GM23338 (cell line): ENCODE results near the gene GP1BB. TPM values are rescaled to one million over a fixed set of nuclear protein-coding genes. Genes with fewer than 3 reads are reported as not detected.

Experiments
- ATAC-seq: fragments of 200-7000 bp; cut with Tn5 transposase; 3 replicates; pipeline ENCODE4 v1.9.1; 2020
- DNase-seq: peaks from one replicate; pipeline ENCODE4 v3.0.0-alpha.2; 2015; ENCODE audit warnings: low spot score
- H2AFZ ChIP-seq: fragments of 200-600 bp; sonication (generic); 2 replicates; pipeline ENCODE4 v1.8.0; 2016; ENCODE audit warnings: antibody characterized with exemption, mild to moderate bottlenecking, moderate library complexity
- H3F3A ChIP-seq: fragments of 200-600 bp; sonication (generic); replicated peaks from 2 replicates; pipeline ENCODE4 v1.8.0; 2017; ENCODE audit warnings: antibody characterized with exemption, mixed run types, low read depth
- H3K27ac ChIP-seq: fragments of 200-600 bp; sonication (generic); 2 replicates; pipeline ENCODE4 v1.6.1; 2016; ENCODE audit warnings: low read depth
- H3K27me3 ChIP-seq: fragments of 200-600 bp; sonication (generic); 2 replicates; pipeline ENCODE4 v1.8.0; 2016; ENCODE audit warnings: mild to moderate bottlenecking, mixed run types, moderate library complexity; ENCODE audit not compliant: insufficient read depth
- H3K36me3 ChIP-seq: fragments of 200-600 bp; sonication (generic); 2 replicates; pipeline ENCODE4 v1.8.0; 2016; ENCODE audit warnings: mild to moderate bottlenecking; ENCODE audit not compliant: insufficient read depth
- H3K4me1 ChIP-seq: fragments of 200-600 bp; sonication (generic); 2 replicates; pipeline ENCODE4 v1.8.0; 2016; ENCODE audit warnings: mild to moderate bottlenecking, moderate library complexity; ENCODE audit not compliant: insufficient read depth
- H3K4me2 ChIP-seq: fragments of 200-600 bp; sonication (generic); 2 replicates; pipeline ENCODE4 v1.7.1; 2017; ENCODE audit warnings: mixed run types
- H3K4me3 ChIP-seq: fragments of 200-600 bp; sonication (generic); 2 replicates; pipeline ENCODE4 v1.6.1; 2016; ENCODE audit warnings: mixed run types
- H3K79me2 ChIP-seq: fragments of 200-600 bp; sonication (generic); replicated peaks from 2 replicates; pipeline ENCODE4 v1.8.0; 2017; ENCODE audit warnings: mild to moderate bottlenecking; ENCODE audit not compliant: insufficient read depth
- H3K9me2 ChIP-seq: fragments of 200-600 bp; sonication (generic); 2 replicates; pipeline ENCODE4 v1.8.0; 2017; ENCODE audit not compliant: insufficient read depth
- H4K20me1 ChIP-seq: fragments of 200-600 bp; sonication (generic); replicated peaks from 2 replicates; pipeline ENCODE4 v1.8.0; 2017; ENCODE audit warnings: mild to moderate bottlenecking; ENCODE audit not compliant: insufficient read depth
- H3K27ac Mint-ChIP-seq: 2 replicates; pipeline ENCODE4 v1.8.0; 2020; ENCODE audit warnings: inconsistent platforms, mild to moderate bottlenecking, moderate library complexity, mixed read lengths
- H3K27me3 Mint-ChIP-seq: 3 replicates; pipeline ENCODE4 v1.8.0; 2022; ENCODE audit warnings: low read depth, mild to moderate bottlenecking, moderate library complexity, mixed read lengths, inconsistent platforms; ENCODE audit not compliant: insufficient read depth, poor library complexity
- H3K36me3 Mint-ChIP-seq: 3 replicates; pipeline ENCODE4 v1.8.0; 2021; ENCODE audit warnings: low read depth, mild to moderate bottlenecking, inconsistent platforms, moderate library complexity, mixed read lengths
- H3K4me1 Mint-ChIP-seq: 3 replicates; pipeline ENCODE4 v1.8.0; 2020; ENCODE audit warnings: mild to moderate bottlenecking, inconsistent platforms, mixed read lengths
- H3K4me3 Mint-ChIP-seq: 3 replicates; pipeline ENCODE4 v1.8.0; 2021; ENCODE audit warnings: moderate library complexity, mild to moderate bottlenecking, inconsistent platforms, mixed read lengths
- H3K9me3 Mint-ChIP-seq: 3 replicates; pipeline ENCODE4 v1.8.0; 2020; ENCODE audit warnings: moderate library complexity, mild to moderate bottlenecking, inconsistent platforms, mixed read lengths
- CREB1 ChIP-seq: fragments of 250-450 bp; sonication (Bioruptor Pico); IDR thresholded peaks from 2 replicates; pipeline ENCODE4 v1.5.0; 2020; ENCODE audit warnings: low read depth, mild to moderate bottlenecking, moderate library complexity
- EZH2 ChIP-seq: fragments of 200-600 bp; sonication (generic); IDR thresholded peaks from one replicate; pipeline ENCODE4 v1.8.0; 2017; ENCODE audit warnings: antibody characterized with exemption, mild to moderate bottlenecking, low read depth; ENCODE audit not compliant: unreplicated experiment
- EZH2phosphoT487 ChIP-seq: fragments of 200-600 bp; sonication (generic); IDR thresholded peaks from one replicate; pipeline ENCODE4 v1.8.1; 2018; ENCODE audit warnings: antibody characterized with exemption; ENCODE audit not compliant: unreplicated experiment
- JUNB ChIP-seq: IDR thresholded peaks from one replicate; pipeline ENCODE4 v1.6.1; 2016; ENCODE audit warnings: antibody characterized with exemption; ENCODE audit not compliant: unreplicated experiment
- NANOG ChIP-seq: IDR thresholded peaks from 2 replicates; pipeline ENCODE4 v1.6.1; 2016; ENCODE audit warnings: antibody characterized with exemption, borderline replicate concordance
- POLR2AphosphoS5 ChIP-seq: IDR thresholded peaks from 2 replicates; pipeline ENCODE4 v1.6.1; 2016; ENCODE audit warnings: antibody characterized with exemption, low read depth
- STAT1 ChIP-seq: IDR thresholded peaks from one replicate; pipeline ENCODE4 v1.6.1; 2016; ENCODE audit warnings: antibody characterized with exemption; ENCODE audit not compliant: unreplicated experiment
- ZNF114 ChIP-seq: fragments of 250-450 bp; sonication (Bioruptor Pico); IDR thresholded peaks from 2 replicates; pipeline ENCODE4 v1.5.0; 2020; ENCODE audit warnings: mild to moderate bottlenecking, moderate library complexity
- ZNF331 ChIP-seq: fragments of 250-450 bp; sonication (Bioruptor Pico); IDR thresholded peaks from 2 replicates; pipeline ENCODE4 v1.5.0; 2020; ENCODE audit warnings: low read depth, mild to moderate bottlenecking, moderate library complexity
- polyA plus RNA-seq: library from polyadenylated mRNA; unstranded; fragments of >200 nt; fragmentation: Nextera tagmentation; extraction: Ambion mirVana; gene quantifications from 2 replicates; pipeline ENCODE4 v1.2.1, GENCODE V29; 2016
- total RNA-seq: library from RNA; depleted of rRNA; stranded (reverse); fragments of >200 nt; shearing (Covaris generic); gene quantifications from 2 replicates; pipeline ENCODE4 v1.2.3, GENCODE V29; 2014
- TF ChIP-seq, protein P1 (sequence below): IDR thresholded peaks from one replicate; pipeline ENCODE4 v1.6.1; 2018; ENCODE audit warnings: antibody characterized with exemption; ENCODE audit not compliant: unreplicated experiment
- TF ChIP-seq, protein P2 (sequence below), 2 experiments: fragments of 200-600 bp in 1 of 2; sonication (generic) in 1 of 2; conservative IDR thresholded peaks; 2 replicates each; pipeline versions ENCODE4 v1.5.1 to v1.6.1; 2016 to 2017; ENCODE audit warnings: antibody characterized with exemption in 2 of 2, low read depth in 2 of 2, mild to moderate bottlenecking in 2 of 2, moderate library complexity in 1 of 2
- TF ChIP-seq, protein P3 (sequence below): fragments of 250-450 bp; sonication (Bioruptor Pico); IDR thresholded peaks from 2 replicates; pipeline ENCODE4 v1.5.0; 2020; ENCODE audit warnings: mild to moderate bottlenecking, moderate library complexity
- TF ChIP-seq, protein P4 (sequence below): IDR thresholded peaks from 2 replicates; pipeline ENCODE4 v1.6.1; 2016; ENCODE audit warnings: antibody characterized with exemption

Gene GP1BB
- total and polyA plus RNA-seq, 2 experiments from 2014 or later, result 0.53 to 1.3 TPM

DNA sequence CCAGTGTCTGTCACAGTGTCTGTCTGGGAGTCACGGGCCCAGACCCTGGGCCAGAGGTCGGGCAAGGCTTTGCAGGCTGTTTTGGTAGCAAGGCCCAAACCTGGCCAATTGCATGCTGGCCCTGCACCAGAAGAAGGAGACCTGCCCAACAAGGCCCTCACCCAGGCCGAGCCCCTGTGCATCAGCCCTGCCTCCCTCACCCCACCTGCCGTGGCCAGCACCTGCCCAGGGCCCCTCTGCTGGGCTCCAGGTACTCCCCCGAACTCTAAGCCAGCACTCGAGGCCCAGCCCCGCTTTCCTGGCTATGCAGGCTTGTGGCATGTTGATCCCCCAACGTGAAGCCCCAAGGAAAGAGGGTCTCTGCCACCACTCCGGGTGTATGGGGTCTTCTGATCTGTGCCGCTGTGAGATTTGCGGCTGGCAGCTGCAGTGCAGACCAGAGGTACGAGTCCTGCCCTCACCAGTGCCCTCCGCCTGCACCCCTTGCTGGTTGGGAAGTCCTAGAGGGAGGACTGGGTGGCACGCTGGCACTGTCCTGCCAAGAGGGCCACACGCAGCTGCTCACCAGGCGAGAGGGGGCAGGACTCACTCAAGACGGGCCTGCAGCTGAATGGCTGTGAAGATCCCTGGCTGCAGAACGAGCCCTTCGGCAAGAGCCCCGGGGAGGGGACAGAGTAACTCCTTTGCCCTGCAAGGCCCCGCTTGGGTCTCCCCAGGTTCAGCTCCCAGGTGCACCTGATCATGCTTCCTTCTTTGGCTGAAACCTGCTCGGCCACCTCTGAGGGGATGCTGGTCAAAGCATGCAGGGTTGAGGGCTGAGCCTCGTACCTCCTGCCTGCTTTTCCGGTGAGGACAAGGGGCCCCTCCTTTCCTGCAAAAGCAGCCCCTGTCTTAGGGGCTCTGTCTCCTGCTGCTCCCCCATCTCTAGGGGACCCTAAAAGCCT, 15.7 kb upstream of the GP1BB start:
- Histone ChIP-seq H3K4me2 (no peak overlapping the region), H3K36me3 (no peaks in the 10 kb centered on the region), H3K27ac (no peak overlapping the region), H3F3A (0 out of 2 replicates have a peak, but pooled peaks cover 3% of the 10 kb centered on the region), H3K79me2 (no peaks in the 10 kb centered on the region), H3K4me3 (no peak overlapping the region), H2AFZ (no peak overlapping the region), H4K20me1 (no peaks in the 10 kb centered on the region), H3K9me2 (no peaks in the 10 kb centered on the region), H3K27me3 (peaks cover under 1% of the 10 kb centered on the region; the same call in 1 of the 2 replicates), H3K4me1 (peaks cover 22% of the 10 kb centered on the region)
- Mint-ChIP-seq H3K36me3 (no peaks in the 10 kb centered on the region), H3K4me1 (peaks cover 32% of the 10 kb centered on the region), H3K27me3 (peaks cover 37% of the 10 kb centered on the region), H3K4me3 (no peak overlapping the region), H3K9me3 (no peaks in the 10 kb centered on the region), H3K27ac (no peak overlapping the region)
- ATAC-seq (no peak), DNase-seq (no peak)
- TF ChIP-seq, protein P1, sequence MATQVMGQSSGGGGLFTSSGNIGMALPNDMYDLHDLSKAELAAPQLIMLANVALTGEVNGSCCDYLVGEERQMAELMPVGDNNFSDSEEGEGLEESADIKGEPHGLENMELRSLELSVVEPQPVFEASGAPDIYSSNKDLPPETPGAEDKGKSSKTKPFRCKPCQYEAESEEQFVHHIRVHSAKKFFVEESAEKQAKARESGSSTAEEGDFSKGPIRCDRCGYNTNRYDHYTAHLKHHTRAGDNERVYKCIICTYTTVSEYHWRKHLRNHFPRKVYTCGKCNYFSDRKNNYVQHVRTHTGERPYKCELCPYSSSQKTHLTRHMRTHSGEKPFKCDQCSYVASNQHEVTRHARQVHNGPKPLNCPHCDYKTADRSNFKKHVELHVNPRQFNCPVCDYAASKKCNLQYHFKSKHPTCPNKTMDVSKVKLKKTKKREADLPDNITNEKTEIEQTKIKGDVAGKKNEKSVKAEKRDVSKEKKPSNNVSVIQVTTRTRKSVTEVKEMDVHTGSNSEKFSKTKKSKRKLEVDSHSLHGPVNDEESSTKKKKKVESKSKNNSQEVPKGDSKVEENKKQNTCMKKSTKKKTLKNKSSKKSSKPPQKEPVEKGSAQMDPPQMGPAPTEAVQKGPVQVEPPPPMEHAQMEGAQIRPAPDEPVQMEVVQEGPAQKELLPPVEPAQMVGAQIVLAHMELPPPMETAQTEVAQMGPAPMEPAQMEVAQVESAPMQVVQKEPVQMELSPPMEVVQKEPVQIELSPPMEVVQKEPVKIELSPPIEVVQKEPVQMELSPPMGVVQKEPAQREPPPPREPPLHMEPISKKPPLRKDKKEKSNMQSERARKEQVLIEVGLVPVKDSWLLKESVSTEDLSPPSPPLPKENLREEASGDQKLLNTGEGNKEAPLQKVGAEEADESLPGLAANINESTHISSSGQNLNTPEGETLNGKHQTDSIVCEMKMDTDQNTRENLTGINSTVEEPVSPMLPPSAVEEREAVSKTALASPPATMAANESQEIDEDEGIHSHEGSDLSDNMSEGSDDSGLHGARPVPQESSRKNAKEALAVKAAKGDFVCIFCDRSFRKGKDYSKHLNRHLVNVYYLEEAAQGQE, result no peak
- no peak for TF ChIP-seq JUNB
- TF ChIP-seq, protein P2, sequence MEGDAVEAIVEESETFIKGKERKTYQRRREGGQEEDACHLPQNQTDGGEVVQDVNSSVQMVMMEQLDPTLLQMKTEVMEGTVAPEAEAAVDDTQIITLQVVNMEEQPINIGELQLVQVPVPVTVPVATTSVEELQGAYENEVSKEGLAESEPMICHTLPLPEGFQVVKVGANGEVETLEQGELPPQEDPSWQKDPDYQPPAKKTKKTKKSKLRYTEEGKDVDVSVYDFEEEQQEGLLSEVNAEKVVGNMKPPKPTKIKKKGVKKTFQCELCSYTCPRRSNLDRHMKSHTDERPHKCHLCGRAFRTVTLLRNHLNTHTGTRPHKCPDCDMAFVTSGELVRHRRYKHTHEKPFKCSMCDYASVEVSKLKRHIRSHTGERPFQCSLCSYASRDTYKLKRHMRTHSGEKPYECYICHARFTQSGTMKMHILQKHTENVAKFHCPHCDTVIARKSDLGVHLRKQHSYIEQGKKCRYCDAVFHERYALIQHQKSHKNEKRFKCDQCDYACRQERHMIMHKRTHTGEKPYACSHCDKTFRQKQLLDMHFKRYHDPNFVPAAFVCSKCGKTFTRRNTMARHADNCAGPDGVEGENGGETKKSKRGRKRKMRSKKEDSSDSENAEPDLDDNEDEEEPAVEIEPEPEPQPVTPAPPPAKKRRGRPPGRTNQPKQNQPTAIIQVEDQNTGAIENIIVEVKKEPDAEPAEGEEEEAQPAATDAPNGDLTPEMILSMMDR (conservative IDR thresholded peaks at IDR 0.05; ENCODE audit: low read depth in 2 of 2), result no peak
- TF ChIP-seq, protein P3, sequence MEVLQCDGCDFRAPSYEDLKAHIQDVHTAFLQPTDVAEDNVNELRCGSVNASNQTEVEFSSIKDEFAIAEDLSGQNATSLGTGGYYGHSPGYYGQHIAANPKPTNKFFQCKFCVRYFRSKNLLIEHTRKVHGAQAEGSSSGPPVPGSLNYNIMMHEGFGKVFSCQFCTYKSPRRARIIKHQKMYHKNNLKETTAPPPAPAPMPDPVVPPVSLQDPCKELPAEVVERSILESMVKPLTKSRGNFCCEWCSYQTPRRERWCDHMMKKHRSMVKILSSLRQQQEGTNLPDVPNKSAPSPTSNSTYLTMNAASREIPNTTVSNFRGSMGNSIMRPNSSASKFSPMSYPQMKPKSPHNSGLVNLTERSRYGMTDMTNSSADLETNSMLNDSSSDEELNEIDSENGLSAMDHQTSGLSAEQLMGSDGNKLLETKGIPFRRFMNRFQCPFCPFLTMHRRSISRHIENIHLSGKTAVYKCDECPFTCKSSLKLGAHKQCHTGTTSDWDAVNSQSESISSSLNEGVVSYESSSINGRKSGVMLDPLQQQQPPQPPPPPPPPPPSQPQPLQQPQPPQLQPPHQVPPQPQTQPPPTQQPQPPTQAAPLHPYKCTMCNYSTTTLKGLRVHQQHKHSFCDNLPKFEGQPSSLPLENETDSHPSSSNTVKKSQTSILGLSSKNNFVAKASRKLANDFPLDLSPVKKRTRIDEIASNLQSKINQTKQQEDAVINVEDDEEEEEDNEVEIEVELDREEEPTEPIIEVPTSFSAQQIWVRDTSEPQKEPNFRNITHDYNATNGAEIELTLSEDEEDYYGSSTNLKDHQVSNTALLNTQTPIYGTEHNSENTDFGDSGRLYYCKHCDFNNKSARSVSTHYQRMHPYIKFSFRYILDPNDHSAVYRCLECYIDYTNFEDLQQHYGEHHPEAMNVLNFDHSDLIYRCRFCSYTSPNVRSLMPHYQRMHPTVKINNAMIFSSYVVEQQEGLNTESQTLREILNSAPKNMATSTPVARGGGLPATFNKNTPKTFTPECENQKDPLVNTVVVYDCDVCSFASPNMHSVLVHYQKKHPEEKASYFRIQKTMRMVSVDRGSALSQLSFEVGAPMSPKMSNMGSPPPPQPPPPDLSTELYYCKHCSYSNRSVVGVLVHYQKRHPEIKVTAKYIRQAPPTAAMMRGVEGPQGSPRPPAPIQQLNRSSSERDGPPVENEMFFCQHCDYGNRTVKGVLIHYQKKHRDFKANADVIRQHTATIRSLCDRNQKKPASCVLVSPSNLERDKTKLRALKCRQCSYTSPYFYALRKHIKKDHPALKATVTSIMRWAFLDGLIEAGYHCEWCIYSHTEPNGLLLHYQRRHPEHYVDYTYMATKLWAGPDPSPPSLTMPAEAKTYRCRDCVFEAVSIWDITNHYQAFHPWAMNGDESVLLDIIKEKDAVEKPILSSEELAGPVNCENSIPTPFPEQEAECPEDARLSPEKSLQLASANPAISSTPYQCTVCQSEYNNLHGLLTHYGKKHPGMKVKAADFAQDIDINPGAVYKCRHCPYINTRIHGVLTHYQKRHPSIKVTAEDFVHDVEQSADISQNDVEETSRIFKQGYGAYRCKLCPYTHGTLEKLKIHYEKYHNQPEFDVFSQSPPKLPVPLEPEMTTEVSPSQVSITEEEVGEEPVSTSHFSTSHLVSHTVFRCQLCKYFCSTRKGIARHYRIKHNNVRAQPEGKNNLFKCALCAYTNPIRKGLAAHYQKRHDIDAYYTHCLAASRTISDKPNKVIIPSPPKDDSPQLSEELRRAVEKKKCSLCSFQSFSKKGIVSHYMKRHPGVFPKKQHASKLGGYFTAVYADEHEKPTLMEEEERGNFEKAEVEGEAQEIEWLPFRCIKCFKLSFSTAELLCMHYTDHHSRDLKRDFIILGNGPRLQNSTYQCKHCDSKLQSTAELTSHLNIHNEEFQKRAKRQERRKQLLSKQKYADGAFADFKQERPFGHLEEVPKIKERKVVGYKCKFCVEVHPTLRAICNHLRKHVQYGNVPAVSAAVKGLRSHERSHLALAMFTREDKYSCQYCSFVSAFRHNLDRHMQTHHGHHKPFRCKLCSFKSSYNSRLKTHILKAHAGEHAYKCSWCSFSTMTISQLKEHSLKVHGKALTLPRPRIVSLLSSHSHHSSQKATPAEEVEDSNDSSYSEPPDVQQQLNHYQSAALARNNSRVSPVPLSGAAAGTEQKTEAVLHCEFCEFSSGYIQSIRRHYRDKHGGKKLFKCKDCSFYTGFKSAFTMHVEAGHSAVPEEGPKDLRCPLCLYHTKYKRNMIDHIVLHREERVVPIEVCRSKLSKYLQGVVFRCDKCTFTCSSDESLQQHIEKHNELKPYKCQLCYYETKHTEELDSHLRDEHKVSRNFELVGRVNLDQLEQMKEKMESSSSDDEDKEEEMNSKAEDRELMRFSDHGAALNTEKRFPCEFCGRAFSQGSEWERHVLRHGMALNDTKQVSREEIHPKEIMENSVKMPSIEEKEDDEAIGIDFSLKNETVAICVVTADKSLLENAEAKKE (CRISPR knock-in tag), result no peak
- no peak for TF ChIP-seq STAT1
- TF ChIP-seq ZNF114 (CRISPR knock-in tag), result no peak
- TF ChIP-seq CREB1 (CRISPR knock-in tag), result no peak
- TF ChIP-seq EZH2, result no peak
- TF ChIP-seq POLR2AphosphoS5, result no peak
- TF ChIP-seq ZNF331 (CRISPR knock-in tag), result no peak
- TF ChIP-seq, protein P4, sequence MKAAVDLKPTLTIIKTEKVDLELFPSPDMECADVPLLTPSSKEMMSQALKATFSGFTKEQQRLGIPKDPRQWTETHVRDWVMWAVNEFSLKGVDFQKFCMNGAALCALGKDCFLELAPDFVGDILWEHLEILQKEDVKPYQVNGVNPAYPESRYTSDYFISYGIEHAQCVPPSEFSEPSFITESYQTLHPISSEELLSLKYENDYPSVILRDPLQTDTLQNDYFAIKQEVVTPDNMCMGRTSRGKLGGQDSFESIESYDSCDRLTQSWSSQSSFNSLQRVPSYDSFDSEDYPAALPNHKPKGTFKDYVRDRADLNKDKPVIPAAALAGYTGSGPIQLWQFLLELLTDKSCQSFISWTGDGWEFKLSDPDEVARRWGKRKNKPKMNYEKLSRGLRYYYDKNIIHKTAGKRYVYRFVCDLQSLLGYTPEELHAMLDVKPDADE, result no peak
- TF ChIP-seq NANOG, result no peak
- TF ChIP-seq EZH2phosphoT487, result no peak
